ENCODE data around the gene NTRK3.

Gene NTRK3

GRCh38 chr15:87910301-87910700, 346.2 kb downstream of the NTRK3 start:
- H3K9me3 Mint-ChIP-seq = peaks cover 8% of the 10 kb centered on the region
- no peaks in the 10 kb centered on the region for H3K36me3 Mint-ChIP-seq
- H3K27ac Mint-ChIP-seq = no peak overlapping the region
- no peak for ATAC-seq
- no peak overlapping the region for H3K4me3 Mint-ChIP-seq
- DNase-seq (ENCODE audit: low spot score in 2 of 2) = no peak
- no peaks in the 10 kb centered on the region for H3K4me1 Mint-ChIP-seq

DNA sequence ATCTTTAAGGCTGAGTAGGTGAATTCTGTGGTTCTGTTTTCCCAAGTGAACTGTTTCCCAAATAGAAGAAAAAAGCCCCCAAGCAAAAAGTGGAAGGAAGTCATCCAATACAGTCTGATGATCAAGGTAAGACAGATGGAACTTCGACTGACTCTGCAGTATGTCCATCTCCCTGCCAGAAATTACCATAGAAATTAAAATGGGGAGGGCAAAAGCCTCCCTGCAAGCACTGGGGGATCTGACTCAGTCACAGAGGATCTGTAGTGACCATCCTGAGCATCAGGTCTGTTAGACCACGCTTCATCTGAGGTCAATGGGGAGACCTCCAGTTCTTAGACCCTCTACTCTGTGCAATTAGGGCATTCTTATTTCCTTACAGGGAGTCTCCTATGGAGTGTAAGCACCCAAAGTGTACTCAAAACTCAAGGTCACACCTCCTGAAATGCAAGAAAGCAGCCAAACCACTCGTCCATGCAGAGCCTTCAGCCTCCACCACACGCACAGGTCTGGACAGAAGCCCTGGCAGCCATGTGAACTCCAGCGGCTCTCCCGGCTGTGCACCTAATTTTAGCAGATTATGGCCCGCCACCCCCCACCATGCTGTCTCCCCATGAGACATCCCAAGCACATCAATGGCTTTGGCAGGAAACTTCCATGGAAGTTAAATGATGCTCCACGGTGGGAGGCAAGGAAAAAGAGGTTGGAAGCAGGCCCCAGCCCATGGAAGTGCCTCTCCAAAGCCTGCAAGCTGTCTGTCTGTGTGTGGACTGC, 348.7 kb downstream of the NTRK3 start:
- DNase-seq (ENCODE audit: low spot score in 2 of 2) (no peak), ATAC-seq (no peak)
- Mint-ChIP-seq H3K36me3 (no peaks in the 10 kb centered on the region), H3K4me3 (no peak overlapping the region), H3K4me1 (no peaks in the 10 kb centered on the region), H3K9me3 (peaks cover 8% of the 10 kb centered on the region), H3K27ac (no peak overlapping the region)

- ATAC-seq (no peak), DNase-seq (ENCODE audit: low spot score in 2 of 2) (no peak)
- Mint-ChIP-seq H3K9me3 (peaks cover 2% of the 10 kb centered on the region), H3K27ac (no peak overlapping the region), H3K36me3 (no peaks in the 10 kb centered on the region), H3K4me3 (no peak overlapping the region), H3K4me1 (no peaks in the 10 kb centered on the region)
Measured at GRCh38 chr15:87906444-87906843, 350.1 kb downstream of the NTRK3 start.

- H3K4me1 Mint-ChIP-seq = no peaks in the 10 kb centered on the region
- H3K9me3 Mint-ChIP-seq = no peaks in the 10 kb centered on the region
- no peak overlapping the region for H3K4me3 Mint-ChIP-seq
- DNase-seq (ENCODE audit: low spot score in 2 of 2) (no peak), ATAC-seq (no peak)
- H3K27ac Mint-ChIP-seq = no peak overlapping the region
- H3K36me3 Mint-ChIP-seq = no peaks in the 10 kb centered on the region
Measured at GRCh38 chr15:87902772-87903426, 353.6 kb downstream of the NTRK3 start.

DNA sequence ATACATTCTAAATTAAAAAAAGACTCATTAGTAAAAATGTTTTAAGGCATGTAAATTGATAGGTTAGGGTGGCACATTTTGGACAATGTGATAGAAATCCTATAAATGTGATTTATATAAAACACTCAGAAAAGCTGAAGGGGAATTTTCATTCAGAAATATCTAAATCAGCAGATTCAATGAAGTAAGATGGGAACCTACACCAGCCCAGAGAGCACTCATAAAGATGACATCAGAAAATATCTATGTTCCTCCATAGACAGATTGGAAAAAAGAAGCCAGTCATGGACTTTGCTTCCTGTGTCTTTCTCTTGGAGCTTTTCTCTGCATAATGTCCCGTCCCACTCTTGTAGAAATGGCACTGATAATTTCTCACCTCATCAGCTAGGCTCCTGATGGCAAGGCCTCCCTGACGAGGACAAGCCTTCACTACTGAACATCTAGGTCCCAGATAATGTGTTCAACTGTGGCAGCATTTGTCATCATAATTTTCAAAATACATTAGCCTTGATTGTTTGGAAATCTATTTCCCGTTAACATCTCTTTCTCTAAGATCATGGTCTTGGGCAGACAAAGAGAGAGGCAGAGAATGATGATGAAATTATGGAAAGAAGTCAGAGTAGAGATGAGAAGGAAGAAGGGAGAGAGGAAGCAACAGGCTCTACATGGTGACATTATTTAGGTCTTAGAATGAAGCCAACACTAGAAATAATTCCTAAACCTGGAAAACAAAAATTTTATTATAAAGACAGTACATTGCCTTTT, 354.4 kb downstream of the NTRK3 start:
- Mint-ChIP-seq H3K4me1 (no peaks in the 10 kb centered on the region), H3K27ac (no peak overlapping the region), H3K4me3 (no peak overlapping the region), H3K36me3 (no peaks in the 10 kb centered on the region), H3K9me3 (no peaks in the 10 kb centered on the region)
- ATAC-seq (no peak), DNase-seq (ENCODE audit: low spot score in 2 of 2) (no peak)

DNA sequence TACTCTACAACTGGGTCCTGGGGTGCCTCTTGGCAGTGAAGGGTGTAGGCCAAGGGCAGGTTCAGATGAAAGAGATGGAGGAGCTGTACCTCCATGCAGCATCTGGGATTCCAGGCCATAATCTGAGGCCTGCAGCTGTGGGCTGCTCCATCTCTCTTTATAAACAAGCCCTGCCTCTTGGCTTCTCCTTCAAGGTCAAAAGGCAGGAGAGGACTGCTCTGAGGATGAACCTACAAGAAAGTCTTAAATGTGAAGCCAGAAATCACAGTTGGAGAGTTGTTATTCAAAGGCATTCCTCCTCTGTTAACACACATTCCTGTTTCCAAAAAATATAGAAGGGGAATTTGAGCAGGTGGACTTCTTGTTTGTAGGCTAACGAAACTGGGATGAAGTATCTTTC, 355.5 kb downstream of the NTRK3 start:
- DNase-seq (ENCODE audit: low spot score in 2 of 2) = no peak
- no peaks in the 10 kb centered on the region for H3K36me3 Mint-ChIP-seq
- H3K9me3 Mint-ChIP-seq = no peaks in the 10 kb centered on the region
- no peaks in the 10 kb centered on the region for H3K4me1 Mint-ChIP-seq
- H3K27ac Mint-ChIP-seq = no peak overlapping the region
- H3K4me3 Mint-ChIP-seq = no peak overlapping the region
- no peak for ATAC-seq

DNA sequence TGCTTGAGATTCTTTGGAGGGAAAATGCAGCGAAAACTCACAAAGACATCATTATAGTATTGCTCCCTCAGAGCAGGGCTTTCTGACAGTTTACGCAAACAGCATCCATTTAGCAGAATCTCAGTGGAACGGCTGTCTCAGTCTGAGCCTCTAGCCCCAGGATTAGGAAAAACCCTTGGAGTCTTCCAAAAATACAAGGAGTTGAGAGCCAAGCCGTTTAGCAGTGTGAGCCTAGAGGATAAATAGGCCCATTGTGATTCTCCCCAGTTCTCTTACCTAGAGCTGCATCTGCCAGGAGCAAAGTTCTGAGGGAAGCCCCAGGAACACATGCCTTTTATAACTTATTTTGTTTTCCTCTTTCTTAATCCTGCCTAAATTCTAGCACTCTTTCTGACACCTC, 359.6 kb downstream of the NTRK3 start:
- no peak for ATAC-seq
- Mint-ChIP-seq H3K4me3 (no peak overlapping the region), H3K9me3 (no peaks in the 10 kb centered on the region), H3K4me1 (no peaks in the 10 kb centered on the region), H3K36me3 (no peaks in the 10 kb centered on the region), H3K27ac (no peak overlapping the region)
- no peak for DNase-seq (ENCODE audit: low spot score in 2 of 2)

DNA sequence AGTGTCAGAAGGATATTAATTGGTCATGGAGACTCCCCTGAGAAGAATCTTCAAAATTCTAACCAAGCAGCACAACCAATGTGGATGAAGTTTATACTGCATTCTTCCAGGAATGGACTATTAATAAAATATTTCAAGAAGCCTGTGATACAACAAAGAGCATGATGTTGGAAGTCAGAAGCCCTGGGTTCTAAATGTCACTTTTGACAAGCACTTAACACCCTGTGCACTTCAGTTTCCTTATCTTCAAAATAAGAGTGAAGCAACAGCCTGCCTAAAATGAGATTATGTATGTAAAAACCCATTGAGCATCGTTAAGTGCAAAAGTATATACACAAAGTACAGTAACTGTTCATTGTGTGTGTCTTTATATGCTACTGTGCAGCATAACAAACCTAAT, 369.4 kb downstream of the NTRK3 start:
- ATAC-seq (no peak), DNase-seq (ENCODE audit: low spot score in 2 of 2) (no peak)
- Mint-ChIP-seq H3K27ac (no peak overlapping the region), H3K9me3 (no peaks in the 10 kb centered on the region), H3K4me3 (no peak overlapping the region), H3K36me3 (no peaks in the 10 kb centered on the region), H3K4me1 (no peaks in the 10 kb centered on the region)

DNA sequence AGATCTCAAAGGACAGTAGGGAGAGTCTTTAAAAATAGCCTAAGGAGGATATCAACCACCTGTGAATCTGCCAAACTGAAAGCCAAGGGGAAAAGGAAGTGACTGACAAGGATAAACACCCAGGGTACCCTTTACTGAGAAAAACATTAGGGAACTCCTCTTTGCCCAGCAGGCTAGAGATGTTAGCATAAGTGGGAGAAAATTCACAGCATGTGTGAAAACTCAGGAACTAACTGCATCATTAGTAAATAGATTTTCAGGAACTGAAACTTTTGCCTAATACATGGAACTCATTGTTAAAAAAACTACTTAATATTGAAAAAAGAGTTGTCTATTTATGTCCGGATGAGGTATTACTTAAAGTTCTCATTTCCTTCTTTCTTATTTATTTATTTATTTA, 375.5 kb downstream of the NTRK3 start:
- Mint-ChIP-seq H3K36me3 (no peaks in the 10 kb centered on the region), H3K9me3 (no peaks in the 10 kb centered on the region), H3K4me1 (no peaks in the 10 kb centered on the region), H3K4me3 (no peak overlapping the region), H3K27ac (no peak overlapping the region)
- ATAC-seq = no peak
- DNase-seq (ENCODE audit: low spot score in 2 of 2) = no peak

DNA sequence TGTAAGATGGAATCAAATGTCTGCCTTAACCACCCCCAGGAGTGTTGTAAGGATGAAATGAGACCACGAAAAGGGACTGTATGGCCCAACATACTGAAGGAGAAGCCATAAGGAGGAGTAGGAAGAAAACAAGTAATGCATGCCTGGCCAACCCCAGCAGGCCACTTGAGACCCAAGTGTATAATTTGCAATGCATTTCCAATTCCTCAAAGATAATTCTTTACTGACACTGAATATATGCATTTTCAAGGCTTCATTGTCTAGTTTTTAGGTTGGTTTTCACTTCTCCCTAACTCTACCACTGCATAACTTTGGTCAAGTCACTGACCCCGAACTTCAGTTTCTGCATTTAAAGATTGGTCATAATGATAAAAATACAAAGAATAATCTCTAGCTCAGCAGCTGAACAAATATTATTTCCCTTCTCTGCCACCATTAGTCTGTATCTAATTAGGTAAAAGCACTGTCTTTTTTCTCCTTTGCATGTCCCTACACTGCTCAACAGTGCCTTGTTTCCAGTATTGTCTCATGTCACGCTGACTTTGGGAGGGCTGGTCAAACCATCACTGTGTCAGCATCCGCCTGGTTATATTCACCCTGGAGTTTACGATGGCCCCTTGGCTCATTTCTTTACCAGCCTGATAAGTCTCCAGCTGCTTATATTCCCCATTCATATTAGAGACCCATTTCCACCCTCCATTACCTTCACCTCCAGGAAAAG, 378.6 kb downstream of the NTRK3 start:
- ATAC-seq = no peak

DNA sequence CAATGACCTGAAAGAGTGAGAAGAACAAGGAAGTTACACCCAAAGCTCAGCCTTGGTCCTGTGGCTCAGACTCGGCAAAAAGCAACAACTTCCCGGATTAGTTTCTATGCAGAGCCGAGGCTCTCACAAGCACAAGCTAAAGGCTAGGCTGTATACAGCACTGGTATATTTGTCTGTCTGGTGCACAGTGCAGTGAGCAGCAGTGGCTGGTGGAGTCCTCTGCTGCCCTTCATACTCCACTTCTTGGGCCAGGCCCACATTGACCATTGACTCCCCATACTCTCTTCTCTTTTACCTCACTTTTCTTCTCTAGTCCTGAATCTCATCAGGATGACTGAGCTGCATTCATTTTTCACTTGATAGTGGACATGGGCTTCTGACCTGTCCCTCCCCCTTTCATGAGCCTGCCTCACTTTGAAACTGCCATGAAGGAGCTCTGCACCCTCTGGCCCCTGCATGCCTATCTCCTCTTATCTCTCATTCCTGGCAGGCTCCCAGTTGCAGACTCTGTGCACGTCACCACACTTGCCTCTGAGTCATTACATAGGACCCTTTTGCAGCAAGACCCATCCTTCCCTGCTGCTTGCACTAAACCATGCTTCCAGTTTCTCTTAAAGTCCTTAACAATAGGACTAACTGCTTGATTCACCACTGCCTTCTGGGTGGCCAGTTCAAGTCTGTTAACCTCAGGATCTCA, 379.3 kb downstream of the NTRK3 start:
- H3K9me3 Mint-ChIP-seq = no peaks in the 10 kb centered on the region
- no peaks in the 10 kb centered on the region for H3K36me3 Mint-ChIP-seq

More for the DNA sequence above, 378.6 kb downstream of the NTRK3 start:
- Mint-ChIP-seq H3K36me3 (no peaks in the 10 kb centered on the region), H3K4me1 (no peaks in the 10 kb centered on the region), H3K27ac (no peak overlapping the region), H3K9me3 (no peaks in the 10 kb centered on the region), H3K4me3 (no peak overlapping the region)
- no peak for DNase-seq (ENCODE audit: low spot score in 2 of 2)

GRCh38 chr15:87874896-87875711, 381.4 kb downstream of the NTRK3 start:
- no peaks in the 10 kb centered on the region for H3K9me3 Mint-ChIP-seq
- no peaks in the 10 kb centered on the region for H3K4me1 Mint-ChIP-seq
- no peak overlapping the region for H3K27ac Mint-ChIP-seq
- H3K4me3 Mint-ChIP-seq = no peak overlapping the region
- DNase-seq (ENCODE audit: low spot score in 2 of 2) = no peak
- peak; percentile 44 for ATAC-seq
- no peaks in the 10 kb centered on the region for H3K36me3 Mint-ChIP-seq

More for the DNA sequence above, 379.3 kb downstream of the NTRK3 start:
- DNase-seq (ENCODE audit: low spot score in 2 of 2) = no peak
- Mint-ChIP-seq H3K4me3 (no peak overlapping the region), H3K4me1 (no peaks in the 10 kb centered on the region), H3K27ac (no peak overlapping the region)
- no peak for ATAC-seq

- no peak overlapping the region for H3K4me3 Mint-ChIP-seq
- no peaks in the 10 kb centered on the region for H3K36me3 Mint-ChIP-seq
- no peaks in the 10 kb centered on the region for H3K9me3 Mint-ChIP-seq
- H3K27ac Mint-ChIP-seq = no peak overlapping the region
- no peaks in the 10 kb centered on the region for H3K4me1 Mint-ChIP-seq
- ATAC-seq = no peak
- no peak for DNase-seq (ENCODE audit: low spot score in 2 of 2)
Measured at GRCh38 chr15:87873516-87873915, 383.0 kb downstream of the NTRK3 start.

DNA sequence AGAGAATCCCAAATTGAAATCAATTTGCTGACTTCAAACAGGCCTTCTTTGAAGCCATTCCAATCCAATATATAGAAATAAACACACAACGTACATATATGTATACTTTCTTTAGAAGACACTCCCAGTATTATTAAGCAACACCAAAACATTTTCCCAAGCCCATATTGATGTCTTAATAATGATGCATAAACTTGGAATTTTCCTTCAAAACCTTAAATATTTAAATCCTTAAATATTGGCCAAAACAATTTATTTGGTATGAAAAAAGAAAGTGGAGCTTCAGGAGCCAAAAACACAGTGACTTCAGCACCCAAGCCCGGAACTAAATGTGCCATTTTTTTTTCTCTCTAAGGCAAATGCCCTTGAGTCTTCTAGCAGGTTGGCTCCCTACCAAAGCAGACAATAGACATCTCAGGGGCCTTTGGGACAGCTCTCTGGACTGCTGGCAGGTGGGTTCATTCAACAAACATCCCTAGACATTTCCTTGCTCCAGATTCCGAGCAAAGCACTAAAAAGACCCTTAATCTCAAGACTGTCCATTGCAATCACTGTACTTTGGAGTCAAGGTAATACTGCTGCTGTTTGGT, 384.7 kb downstream of the NTRK3 start:
- Mint-ChIP-seq H3K27ac (no peak overlapping the region), H3K36me3 (no peaks in the 10 kb centered on the region), H3K4me3 (no peak overlapping the region), H3K4me1 (no peaks in the 10 kb centered on the region), H3K9me3 (no peaks in the 10 kb centered on the region)
- DNase-seq (ENCODE audit: low spot score in 2 of 2) (no peak), ATAC-seq (no peak)
